ENCODE measurements around the gene CHST11. TPM values are rescaled to one million over a fixed set of nuclear protein-coding genes. Genes with fewer than 3 reads are reported as not detected.
"Not testable (repeated sequence)": the region's sequence is repeated elsewhere in the genome, so short reads cannot be mapped to it uniquely, and the experiment has no call there.

Gene CHST11
- total RNA-seq, 2 experiments from 2014 or later = 19.1 to 21.9 TPM

DNA sequence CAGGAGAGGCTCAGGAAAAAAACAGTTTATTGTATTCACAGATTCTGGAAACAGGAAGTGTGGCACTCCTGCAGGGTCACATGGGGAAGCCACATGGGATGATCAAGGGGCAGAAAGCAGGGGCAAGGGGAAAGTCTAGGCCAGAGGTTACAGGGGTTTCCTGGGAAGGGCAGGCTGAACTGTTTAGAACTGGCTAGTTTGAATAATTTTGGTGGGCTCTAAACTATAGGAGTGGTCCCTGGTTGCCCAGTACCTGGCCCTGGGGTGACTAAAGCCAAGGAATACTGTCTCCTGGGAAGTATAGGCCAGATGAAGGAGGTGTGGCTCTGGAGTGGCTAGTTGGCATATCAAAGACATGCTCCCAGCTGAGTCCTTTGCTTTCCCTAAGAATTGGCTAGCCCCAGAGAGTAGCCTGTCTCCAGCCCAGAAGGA lies 332.1 kb downstream of the CHST11 start:
- no peaks in the 10 kb centered on the region for H3K9me3 Mint-ChIP-seq
- H3K4me1 Mint-ChIP-seq = peaks cover 2% of the 10 kb centered on the region

DNA sequence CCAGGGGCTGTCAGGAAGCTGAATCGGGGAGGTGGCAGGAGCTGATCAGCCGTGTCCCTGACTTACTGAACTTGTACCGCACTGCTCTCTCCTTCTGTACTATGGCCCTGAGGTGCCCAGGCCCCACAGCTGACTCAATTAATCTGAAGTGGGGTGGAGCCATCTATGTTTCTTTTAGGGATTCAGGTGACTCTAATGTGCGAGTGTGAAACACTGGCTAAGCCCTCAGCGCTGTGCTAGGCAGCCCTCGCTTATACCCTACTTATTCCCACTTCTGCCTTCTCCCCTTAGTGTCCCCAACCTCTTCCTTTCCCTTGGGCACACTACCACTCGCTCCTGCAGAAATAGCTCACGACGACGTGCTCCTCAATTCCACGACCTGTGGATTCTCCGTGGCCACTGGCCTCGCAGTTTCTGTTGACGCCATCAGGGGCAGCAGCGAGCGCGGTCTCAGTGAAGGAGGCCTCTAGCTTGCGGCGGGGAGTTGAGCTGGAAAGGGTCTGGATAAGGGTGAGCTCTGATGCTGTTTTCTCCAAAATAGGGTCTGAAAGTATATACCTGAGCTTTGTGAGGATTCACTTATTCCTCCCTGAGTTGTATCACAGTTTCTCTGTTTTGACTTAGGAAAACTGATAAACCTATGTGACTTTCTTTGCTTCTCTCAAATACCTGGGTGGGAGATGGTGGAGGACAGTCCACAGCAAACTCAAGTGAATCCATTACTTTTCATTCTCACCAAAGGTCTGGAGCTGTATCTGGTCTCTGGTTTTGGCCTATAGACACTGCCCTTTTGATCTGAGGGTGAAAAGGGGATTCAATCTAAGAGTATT lies 333.8 kb downstream of the CHST11 start:
- Mint-ChIP-seq H3K9me3 (no peaks in the 10 kb centered on the region), H3K36me3 (no peaks in the 10 kb centered on the region), H3K4me3 (no peak overlapping the region), H3K27me3 (no peaks in the 10 kb centered on the region), H3K4me1 (peaks cover 2% of the 10 kb centered on the region), H3K27ac (no peak overlapping the region)
- DNase-seq = peak; percentile 32

More for the DNA sequence above, 332.1 kb downstream of the CHST11 start:
- H3K27ac Mint-ChIP-seq = no peak overlapping the region
- no peaks in the 10 kb centered on the region for H3K36me3 Mint-ChIP-seq
- no peak overlapping the region for H3K4me3 Mint-ChIP-seq
- H3K27me3 Mint-ChIP-seq = no peaks in the 10 kb centered on the region
- no peak for DNase-seq

- Mint-ChIP-seq H3K27me3 (no peaks in the 10 kb centered on the region), H3K27ac (no peak overlapping the region), H3K36me3 (no peaks in the 10 kb centered on the region), H3K4me1 (peaks cover 2% of the 10 kb centered on the region), H3K4me3 (no peak overlapping the region), H3K9me3 (no peaks in the 10 kb centered on the region)
- DNase-seq = no peak
Measured at GRCh38 chr12:104792570-104792969, 335.8 kb downstream of the CHST11 start.

DNA sequence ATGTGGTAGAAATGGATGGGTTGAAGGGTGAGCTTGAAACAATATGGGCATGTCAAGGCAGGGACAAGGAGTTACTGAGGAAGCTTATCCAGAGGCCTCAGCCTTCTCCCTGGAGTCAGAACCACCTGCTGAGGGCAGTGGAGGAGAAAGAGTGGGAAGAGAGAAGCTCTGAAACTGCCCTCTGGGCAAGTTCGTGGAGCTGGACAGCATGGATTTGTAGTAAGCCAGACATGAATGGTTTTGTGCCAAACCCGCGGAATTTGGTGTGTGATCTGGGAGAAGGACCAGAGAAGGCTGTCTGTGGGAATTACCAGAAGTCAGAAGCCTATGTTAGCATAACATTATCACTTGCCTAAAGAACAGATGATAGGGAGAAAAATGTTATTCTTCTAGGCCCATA lies 336.5 kb downstream of the CHST11 start:
- no peak for DNase-seq
- H3K4me1 Mint-ChIP-seq = peaks cover 2% of the 10 kb centered on the region
- H3K27ac Mint-ChIP-seq = no peak overlapping the region
- no peaks in the 10 kb centered on the region for H3K36me3 Mint-ChIP-seq
- no peak overlapping the region for H3K4me3 Mint-ChIP-seq
- no peaks in the 10 kb centered on the region for H3K9me3 Mint-ChIP-seq
- H3K27me3 Mint-ChIP-seq = no peaks in the 10 kb centered on the region

DNA sequence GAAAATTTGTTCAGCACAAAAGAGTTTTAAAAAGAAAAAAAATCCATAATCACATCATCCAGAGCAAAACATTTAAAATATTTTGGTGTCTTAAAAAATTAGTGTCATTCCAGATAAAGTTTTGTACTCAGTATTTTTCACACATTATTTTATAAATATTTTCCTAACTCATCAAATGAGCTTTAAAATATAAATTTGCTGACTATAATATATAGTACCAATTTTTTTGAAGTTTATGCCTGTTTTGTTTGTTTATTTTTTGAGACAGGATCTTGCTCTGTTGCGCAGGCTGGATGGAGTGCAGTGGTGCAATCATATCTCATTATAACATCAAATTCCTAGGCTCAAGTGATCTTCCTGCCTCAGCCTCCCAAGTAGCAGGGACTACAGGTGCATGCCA lies 337.2 kb downstream of the CHST11 start:
- no peaks in the 10 kb centered on the region for H3K27me3 Mint-ChIP-seq
- no peaks in the 10 kb centered on the region for H3K9me3 Mint-ChIP-seq
- DNase-seq = no peak
- H3K27ac Mint-ChIP-seq = no peak overlapping the region
- peaks cover 2% of the 10 kb centered on the region for H3K4me1 Mint-ChIP-seq
- no peaks in the 10 kb centered on the region for H3K36me3 Mint-ChIP-seq
- H3K4me3 Mint-ChIP-seq = no peak overlapping the region

GRCh38 chr12:104796475-104796862 lies 339.7 kb downstream of the CHST11 start:
- no peak for DNase-seq

GRCh38 chr12:104799458-104799857 lies 342.7 kb downstream of the CHST11 start:
- H3K4me3 Mint-ChIP-seq = no peak overlapping the region
- H3K4me1 Mint-ChIP-seq = no peaks in the 10 kb centered on the region
- H3K27ac Mint-ChIP-seq = no peak overlapping the region
- no peaks in the 10 kb centered on the region for H3K9me3 Mint-ChIP-seq
- DNase-seq = no peak
- no peaks in the 10 kb centered on the region for H3K36me3 Mint-ChIP-seq
- H3K27me3 Mint-ChIP-seq = no peaks in the 10 kb centered on the region

More at GRCh38 chr12:104796475-104796862, 339.7 kb downstream of the CHST11 start:
- Mint-ChIP-seq H3K9me3 (no peaks in the 10 kb centered on the region), H3K36me3 (no peaks in the 10 kb centered on the region), H3K4me1 (no peaks in the 10 kb centered on the region), H3K4me3 (no peak overlapping the region), H3K27ac (no peak overlapping the region), H3K27me3 (no peaks in the 10 kb centered on the region)

- H3K27ac Mint-ChIP-seq = no peak overlapping the region
- H3K4me3 Mint-ChIP-seq = no peak overlapping the region
- H3K9me3 Mint-ChIP-seq = no peaks in the 10 kb centered on the region
- no peaks in the 10 kb centered on the region for H3K4me1 Mint-ChIP-seq
- H3K36me3 Mint-ChIP-seq = no peaks in the 10 kb centered on the region
- no peaks in the 10 kb centered on the region for H3K27me3 Mint-ChIP-seq
- no peak for DNase-seq
Measured at GRCh38 chr12:104801005-104801404, 344.3 kb downstream of the CHST11 start.

DNA sequence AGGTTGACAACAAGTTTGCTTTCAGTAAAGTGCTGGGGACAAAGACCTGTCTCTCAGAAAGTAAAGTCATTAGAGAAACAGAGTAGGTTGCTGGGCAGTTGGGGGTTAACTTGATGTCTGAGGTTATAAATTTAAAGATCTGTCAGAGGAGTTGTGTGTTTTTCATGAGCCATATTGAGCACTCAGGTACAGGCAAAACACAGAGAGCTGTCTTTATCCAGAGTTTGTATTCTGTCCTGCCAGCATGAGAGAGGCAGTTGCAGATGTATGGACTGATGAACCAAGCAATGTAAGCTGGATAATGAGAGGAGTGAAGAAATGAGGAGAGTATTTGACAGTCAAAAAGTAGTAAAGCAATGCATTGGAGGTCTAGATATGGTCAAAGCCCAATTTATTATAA lies 344.7 kb downstream of the CHST11 start:
- no peak overlapping the region for H3K4me3 Mint-ChIP-seq
- H3K4me1 Mint-ChIP-seq = no peaks in the 10 kb centered on the region
- H3K27me3 Mint-ChIP-seq = no peaks in the 10 kb centered on the region

GRCh38 chr12:104802208-104802607 lies 345.5 kb downstream of the CHST11 start:
- Mint-ChIP-seq H3K36me3 (no peaks in the 10 kb centered on the region), H3K27me3 (no peaks in the 10 kb centered on the region), H3K27ac (no peak overlapping the region), H3K4me1 (no peaks in the 10 kb centered on the region), H3K9me3 (peaks cover 2% of the 10 kb centered on the region), H3K4me3 (no peak overlapping the region)
- DNase-seq = no peak

More for the DNA sequence above, 344.7 kb downstream of the CHST11 start:
- no peaks in the 10 kb centered on the region for H3K9me3 Mint-ChIP-seq
- no peak overlapping the region for H3K27ac Mint-ChIP-seq
- H3K36me3 Mint-ChIP-seq = no peaks in the 10 kb centered on the region
- DNase-seq = no peak

- Mint-ChIP-seq H3K27ac (no peak overlapping the region), H3K36me3 (no peaks in the 10 kb centered on the region), H3K4me1 (no peaks in the 10 kb centered on the region), H3K4me3 (no peak overlapping the region), H3K27me3 (no peaks in the 10 kb centered on the region), H3K9me3 (peaks cover 2% of the 10 kb centered on the region)
- DNase-seq = no peak
Measured at GRCh38 chr12:104805186-104805585, 348.4 kb downstream of the CHST11 start.

GRCh38 chr12:104806194-104806593 lies 349.4 kb downstream of the CHST11 start:
- H3K4me3 Mint-ChIP-seq, H3K27me3 Mint-ChIP-seq, H3K9me3 Mint-ChIP-seq, H3K4me1 Mint-ChIP-seq, H3K27ac Mint-ChIP-seq, H3K36me3 Mint-ChIP-seq, DNase-seq: not testable (repeated sequence)

GRCh38 chr12:104809251-104809650 lies 352.5 kb downstream of the CHST11 start:
- Mint-ChIP-seq H3K27me3 (no peaks in the 10 kb centered on the region), H3K4me1 (no peaks in the 10 kb centered on the region), H3K9me3 (peaks cover 2% of the 10 kb centered on the region), H3K4me3 (no peak overlapping the region), H3K27ac (no peak overlapping the region), H3K36me3 (no peaks in the 10 kb centered on the region)
- no peak for DNase-seq

- H3K4me3 Mint-ChIP-seq = no peak overlapping the region
- H3K36me3 Mint-ChIP-seq = no peaks in the 10 kb centered on the region
- no peak overlapping the region for H3K27ac Mint-ChIP-seq
- H3K9me3 Mint-ChIP-seq = peaks cover 2% of the 10 kb centered on the region
- H3K27me3 Mint-ChIP-seq = no peaks in the 10 kb centered on the region
- no peak for DNase-seq
- H3K4me1 Mint-ChIP-seq = no peaks in the 10 kb centered on the region
Measured at GRCh38 chr12:104809706-104810385, 353.1 kb downstream of the CHST11 start.

Data from activated naive CD8-positive, alpha-beta T cell treated with anti-CD3 and anti-CD28 coated beads for 36 hours (primary cell).